Mesenteric fat pad (tissue), 1 donor: ENCODE measurements around the gene HSPA13. TPM values are rescaled to one million over a fixed set of nuclear protein-coding genes. Genes with fewer than 3 reads are reported as not detected.

Source experiments
- total RNA-seq: library from RNA; stranded (reverse); fragmentation: NEBNext Ultra II Directional; extraction: Animal tissue kit (Norgen Biotek cat#: 25700); gene quantifications from one replicate; pipeline ENCODE4 v1.2.1, GENCODE V29; 2021
- donor health status: DM: yes; HTN: yes; CAD: no.

Gene HSPA13
- total RNA-seq, 1 donor from 2014 or later = 24.0 TPM

Other genes starting within 250 kb of the HSPA13 start
- not detected for gene LIPI, start 172.2 kb downstream of the HSPA13 start, total RNA-seq
- not detected for gene RBM11, start 167.0 kb downstream of the HSPA13 start, total RNA-seq
- 42.4 TPM for gene SAMSN1, start 163.2 kb upstream of the HSPA13 start, total RNA-seq